Measurements from ENCODE around the gene ATE1.

- TF ChIP-seq, protein P1, sequence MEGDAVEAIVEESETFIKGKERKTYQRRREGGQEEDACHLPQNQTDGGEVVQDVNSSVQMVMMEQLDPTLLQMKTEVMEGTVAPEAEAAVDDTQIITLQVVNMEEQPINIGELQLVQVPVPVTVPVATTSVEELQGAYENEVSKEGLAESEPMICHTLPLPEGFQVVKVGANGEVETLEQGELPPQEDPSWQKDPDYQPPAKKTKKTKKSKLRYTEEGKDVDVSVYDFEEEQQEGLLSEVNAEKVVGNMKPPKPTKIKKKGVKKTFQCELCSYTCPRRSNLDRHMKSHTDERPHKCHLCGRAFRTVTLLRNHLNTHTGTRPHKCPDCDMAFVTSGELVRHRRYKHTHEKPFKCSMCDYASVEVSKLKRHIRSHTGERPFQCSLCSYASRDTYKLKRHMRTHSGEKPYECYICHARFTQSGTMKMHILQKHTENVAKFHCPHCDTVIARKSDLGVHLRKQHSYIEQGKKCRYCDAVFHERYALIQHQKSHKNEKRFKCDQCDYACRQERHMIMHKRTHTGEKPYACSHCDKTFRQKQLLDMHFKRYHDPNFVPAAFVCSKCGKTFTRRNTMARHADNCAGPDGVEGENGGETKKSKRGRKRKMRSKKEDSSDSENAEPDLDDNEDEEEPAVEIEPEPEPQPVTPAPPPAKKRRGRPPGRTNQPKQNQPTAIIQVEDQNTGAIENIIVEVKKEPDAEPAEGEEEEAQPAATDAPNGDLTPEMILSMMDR (IDR thresholded peaks at IDR 0.05): no peak
- no peak for TF ChIP-seq POLR2A (IDR thresholded peaks at IDR 0.05)
These were observed 48.4 kb downstream of the ATE1 start for GRCh38 chr10:121879476-121879875.

All from Peyer's patch (tissue), 4 donors.